ENCODE data around the gene SLC7A5. TPM values are rescaled to one million over a fixed set of nuclear protein-coding genes. Genes with fewer than 3 reads are reported as not detected.

The SLC7A5 gene
- 788 to 837 TPM (median 827 TPM) in 5 replicates for total RNA-seq (2022; extraction: Qiagen RNA extraction)

GRCh38 chr16:87869061-87869878 lies at the start of gene SLC7A5:
Gene SLC7A5, minus strand, starts transcription at chr16:87869507. Its CDS starts 85 bp downstream, at chr16:87869422.

Other genes with a start within 250 kb of the SLC7A5 start
- 43.9 to 50.5 TPM (median 47.4 TPM) in 5 replicates for gene KLHDC4, start 103.5 kb downstream of the SLC7A5 start, total RNA-seq (2022; extraction: Qiagen RNA extraction)
- not detected in 5 replicates for gene CA5A, start 67.0 kb upstream of the SLC7A5 start, total RNA-seq (2022; extraction: Qiagen RNA extraction)
- gene BANP, start 81.9 kb upstream of the SLC7A5 start, total RNA-seq (2022; extraction: Qiagen RNA extraction) = 13.0 to 17.5 TPM (median 15.1 TPM) in 5 replicates